ENCODE data around the gene ZFX. TPM values are rescaled to one million over a fixed set of nuclear protein-coding genes. Genes with fewer than 3 reads are reported as not detected.
"Not testable (repeated sequence)": the region's sequence is repeated elsewhere in the genome, so short reads cannot be mapped to it uniquely, and the experiment has no call there.

ZFX gene
- total RNA-seq, 1 donor from 2014 or later = 32.8 TPM

GRCh38 chrX:24124244-24124799 lies 25.2 kb upstream of the ZFX start:
- Histone ChIP-seq H3K9me3 (replicated peaks) (no peaks in the 10 kb centered on the region), H3K4me3 (no peak overlapping the region), H3K27ac (replicated peaks) (no peak overlapping the region), H3K36me3 (no peaks in the 10 kb centered on the region), H3K4me1 (no peaks in the 10 kb centered on the region), H3K27me3 (ENCODE audit: low read depth) (no peaks in the 10 kb centered on the region)
- TF ChIP-seq, protein P1, sequence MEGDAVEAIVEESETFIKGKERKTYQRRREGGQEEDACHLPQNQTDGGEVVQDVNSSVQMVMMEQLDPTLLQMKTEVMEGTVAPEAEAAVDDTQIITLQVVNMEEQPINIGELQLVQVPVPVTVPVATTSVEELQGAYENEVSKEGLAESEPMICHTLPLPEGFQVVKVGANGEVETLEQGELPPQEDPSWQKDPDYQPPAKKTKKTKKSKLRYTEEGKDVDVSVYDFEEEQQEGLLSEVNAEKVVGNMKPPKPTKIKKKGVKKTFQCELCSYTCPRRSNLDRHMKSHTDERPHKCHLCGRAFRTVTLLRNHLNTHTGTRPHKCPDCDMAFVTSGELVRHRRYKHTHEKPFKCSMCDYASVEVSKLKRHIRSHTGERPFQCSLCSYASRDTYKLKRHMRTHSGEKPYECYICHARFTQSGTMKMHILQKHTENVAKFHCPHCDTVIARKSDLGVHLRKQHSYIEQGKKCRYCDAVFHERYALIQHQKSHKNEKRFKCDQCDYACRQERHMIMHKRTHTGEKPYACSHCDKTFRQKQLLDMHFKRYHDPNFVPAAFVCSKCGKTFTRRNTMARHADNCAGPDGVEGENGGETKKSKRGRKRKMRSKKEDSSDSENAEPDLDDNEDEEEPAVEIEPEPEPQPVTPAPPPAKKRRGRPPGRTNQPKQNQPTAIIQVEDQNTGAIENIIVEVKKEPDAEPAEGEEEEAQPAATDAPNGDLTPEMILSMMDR (IDR thresholded peaks at IDR 0.05; ENCODE audit: borderline replicate concordance) = no peak
- DNase-seq = no peak
- intact Hi-C loops (cut with micrococcal nuclease) = no loop called here

- Histone ChIP-seq H3K27ac (replicated peaks) (no peak overlapping the region), H3K4me3 (no peak overlapping the region), H3K4me1 (no peaks in the 10 kb centered on the region), H3K27me3 (ENCODE audit: low read depth) (no peaks in the 10 kb centered on the region), H3K9me3 (replicated peaks) (no peaks in the 10 kb centered on the region), H3K36me3 (no peaks in the 10 kb centered on the region)
- TF ChIP-seq, protein P1 (IDR thresholded peaks at IDR 0.05; ENCODE audit: borderline replicate concordance) = no peak
- intact Hi-C loops (cut with micrococcal nuclease) = no loop called here
- no peak for DNase-seq
These were observed 24.4 kb upstream of the ZFX start for GRCh38 chrX:24125028-24125612.

DNA sequence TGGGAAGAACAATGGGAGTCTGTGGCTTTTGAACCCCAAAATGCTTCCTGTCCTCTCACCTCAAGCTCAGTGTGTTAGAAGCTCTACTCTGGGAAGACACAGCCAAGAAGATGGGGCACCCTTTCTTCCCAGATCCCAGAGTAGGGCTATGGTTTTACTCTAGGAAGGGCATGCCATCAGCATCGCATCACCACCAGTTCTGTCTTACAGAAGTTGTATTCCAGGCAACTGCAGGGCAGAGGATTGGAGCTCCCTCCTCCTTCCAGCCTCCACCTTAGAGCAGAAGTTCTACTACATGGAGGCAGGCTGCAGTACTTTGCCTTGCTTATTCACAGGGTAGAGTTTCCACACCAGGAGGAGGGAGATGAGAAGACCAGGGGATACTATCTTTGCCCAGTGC lies 18.1 kb upstream of the ZFX start:
- DNase-seq = no peak
- Histone ChIP-seq H3K27me3 (ENCODE audit: low read depth) (no peaks in the 10 kb centered on the region), H3K9me3 (replicated peaks) (no peaks in the 10 kb centered on the region), H3K4me3 (no peak overlapping the region), H3K27ac (replicated peaks) (no peak overlapping the region), H3K36me3 (no peaks in the 10 kb centered on the region), H3K4me1 (no peaks in the 10 kb centered on the region)
- intact Hi-C loops (cut with micrococcal nuclease) = no loop called here
- TF ChIP-seq, protein P1 (IDR thresholded peaks at IDR 0.05; ENCODE audit: borderline replicate concordance) = no peak

DNA sequence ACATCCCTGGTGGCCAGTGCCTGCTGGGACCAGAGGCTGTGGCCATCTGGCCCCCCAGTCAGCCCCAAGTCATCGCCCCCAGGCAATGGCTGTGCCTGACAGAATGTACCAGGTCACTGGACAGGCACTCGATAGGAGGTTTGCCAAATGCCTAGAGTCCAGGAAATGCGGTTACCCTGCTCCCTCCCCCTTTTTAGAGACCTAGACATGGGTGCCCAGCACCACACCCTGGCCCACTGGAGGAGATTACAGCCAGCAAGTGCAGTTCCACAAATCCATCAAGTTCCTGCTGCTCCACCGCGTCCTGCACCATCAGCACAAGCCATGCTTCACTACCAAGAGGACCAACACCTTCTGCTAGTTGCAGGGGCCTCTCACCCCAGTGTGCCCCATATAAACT lies 16.2 kb upstream of the ZFX start:
- Histone ChIP-seq H3K4me1 (no peaks in the 10 kb centered on the region), H3K4me3 (no peak overlapping the region), H3K27me3 (ENCODE audit: low read depth) (no peaks in the 10 kb centered on the region), H3K36me3 (no peaks in the 10 kb centered on the region), H3K9me3 (replicated peaks) (no peaks in the 10 kb centered on the region), H3K27ac (replicated peaks) (no peak overlapping the region)
- intact Hi-C loops (cut with micrococcal nuclease) = no loop called here
- DNase-seq = no peak
- TF ChIP-seq, protein P1 (IDR thresholded peaks at IDR 0.05; ENCODE audit: borderline replicate concordance) = no peak

DNA sequence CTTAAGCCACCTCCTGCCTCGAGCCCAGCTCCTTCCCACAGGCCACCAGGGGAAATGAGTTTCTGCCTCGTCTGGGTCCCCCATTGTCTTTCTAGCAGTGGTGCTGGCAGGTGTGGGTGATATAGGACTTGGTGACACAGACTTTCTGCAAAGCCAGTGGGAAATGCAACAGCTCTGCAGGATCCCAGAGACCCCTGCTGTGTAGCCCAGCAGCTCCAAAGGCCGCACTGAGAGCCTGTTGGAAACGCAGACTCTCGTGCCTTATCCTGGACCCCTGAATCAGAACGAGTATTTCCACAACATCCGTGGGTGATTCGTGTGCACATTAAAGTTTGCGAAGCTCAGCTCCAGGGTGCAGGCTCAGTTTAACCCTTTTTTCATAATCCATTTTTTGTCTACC lies 13.8 kb upstream of the ZFX start:
- H3K27ac ChIP-seq (replicated peaks); H3K4me1 ChIP-seq; DNase-seq; intact Hi-C loops (cut with micrococcal nuclease); H3K27me3 ChIP-seq (ENCODE audit: low read depth); H3K4me3 ChIP-seq; H3K9me3 ChIP-seq (replicated peaks); H3K36me3 ChIP-seq: not testable (repeated sequence)

DNA sequence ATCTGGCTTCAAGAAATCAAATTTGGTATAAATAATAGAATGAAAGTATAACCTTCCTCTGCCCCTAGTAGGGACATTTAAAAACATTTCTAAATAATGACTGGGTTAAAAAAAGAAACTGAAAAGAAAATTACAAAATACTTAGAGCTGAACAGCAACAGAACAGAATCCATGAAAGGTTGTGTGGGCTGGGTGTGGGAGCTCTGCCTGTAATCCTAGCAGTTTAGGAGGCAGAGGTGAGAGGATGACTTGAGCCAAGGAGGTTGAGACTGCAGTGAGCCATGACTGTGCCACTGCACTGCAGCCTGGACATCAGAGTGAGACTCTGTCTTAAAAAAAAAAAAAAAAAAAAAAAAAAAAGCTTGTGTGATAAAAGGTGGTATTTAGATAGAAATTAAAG lies 12.3 kb upstream of the ZFX start:
- H3K4me1 ChIP-seq = no peaks in the 10 kb centered on the region
- no peak for DNase-seq
- intact Hi-C loops (cut with micrococcal nuclease) = no loop called here
- no peak overlapping the region for H3K27ac ChIP-seq (replicated peaks)
- H3K4me3 ChIP-seq = no peak overlapping the region
- TF ChIP-seq, protein P1 (IDR thresholded peaks at IDR 0.05; ENCODE audit: borderline replicate concordance) = no peak
- no peaks in the 10 kb centered on the region for H3K36me3 ChIP-seq
- H3K27me3 ChIP-seq (ENCODE audit: low read depth) = no peaks in the 10 kb centered on the region
- H3K9me3 ChIP-seq (replicated peaks) = no peaks in the 10 kb centered on the region

DNA sequence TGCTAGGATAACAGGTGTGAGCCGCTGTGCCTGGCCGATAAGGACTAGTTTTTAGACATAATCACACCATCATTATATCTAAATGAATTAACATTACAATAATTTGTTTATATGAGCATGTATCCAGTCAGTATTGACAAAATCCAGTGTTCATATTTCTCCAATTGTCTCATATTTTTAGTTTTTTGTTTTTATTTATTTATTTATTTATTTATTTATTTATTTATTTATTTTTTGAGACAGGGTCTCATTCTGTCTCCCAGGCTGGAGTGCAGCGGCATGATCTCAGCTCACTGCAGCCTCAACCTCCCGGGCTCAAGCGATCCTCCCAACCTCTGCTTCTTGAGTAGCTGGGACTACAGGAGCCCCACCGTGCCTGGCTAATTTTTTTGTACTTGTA lies 5.5 kb upstream of the ZFX start:
- peaks cover 20% of the 10 kb centered on the region for H3K4me1 ChIP-seq
- H3K27ac ChIP-seq (replicated peaks); DNase-seq; H3K9me3 ChIP-seq (replicated peaks); H3K4me3 ChIP-seq; H3K36me3 ChIP-seq; intact Hi-C loops (cut with micrococcal nuclease); H3K27me3 ChIP-seq (ENCODE audit: low read depth): not testable (repeated sequence)
